Activated CD8-positive, alpha-beta memory T cell treated with anti-CD3 and anti-CD28 coated beads for 48 hours (primary cell): ENCODE results near the gene RNF223.

Source experiments
- DNase-seq, 3 experiments: peaks; one replicate each; pipeline ENCODE4 v3.0.0-alpha.2; 2020; ENCODE audit warnings: low read depth in 2 of 3, low spot score in 2 of 3

The RNF223 gene

DNA sequence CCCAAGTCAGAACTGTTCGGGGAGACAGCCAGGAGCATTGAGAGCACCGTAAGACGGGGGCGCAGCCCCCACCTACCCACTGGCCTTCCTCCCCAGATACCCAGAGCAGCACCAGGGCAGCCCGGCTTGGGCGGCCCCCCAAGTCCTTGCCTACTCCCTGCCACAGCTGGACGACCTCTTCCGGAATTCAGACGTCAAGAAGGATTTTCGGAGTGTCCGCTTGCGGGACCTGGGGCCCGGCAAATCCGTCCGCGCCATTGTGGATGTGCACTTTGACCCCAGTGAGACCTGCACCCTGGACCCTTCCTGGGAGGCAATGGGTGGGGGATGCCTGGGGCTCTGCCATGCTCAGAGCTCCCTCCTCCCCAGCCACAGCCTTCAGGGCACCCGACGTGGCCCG is 26.7 kb downstream of the RNF223 start:
- no peak for DNase-seq

GRCh38 chr1:1046767-1047166 is 27.3 kb downstream of the RNF223 start:
- DNase-seq, result no peak

DNA sequence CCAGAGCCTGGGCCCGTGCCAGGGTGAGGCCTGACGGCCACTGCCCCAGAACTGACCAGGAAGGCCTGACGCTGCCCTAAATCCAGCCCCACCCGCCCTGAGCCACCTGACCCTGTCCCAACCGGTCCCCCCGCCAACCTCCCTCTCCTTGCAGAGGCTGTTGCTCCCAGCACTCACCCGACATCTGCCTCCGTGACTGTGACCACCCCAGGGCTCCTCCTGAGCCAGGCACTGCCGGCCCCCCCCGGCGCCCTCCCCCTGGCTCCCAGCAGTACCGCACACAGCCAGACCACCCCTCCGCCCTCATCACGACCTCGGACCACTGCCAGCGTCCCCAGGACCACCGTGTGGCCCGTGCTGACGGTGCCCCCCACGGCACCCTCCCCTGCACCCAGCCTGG is 27.9 kb downstream of the RNF223 start:
- no peak for DNase-seq

- DNase-seq, result no peak
Observed at GRCh38 chr1:1045129-1045528, 29.0 kb downstream of the RNF223 start.

GRCh38 chr1:1044455-1045078 is 29.5 kb downstream of the RNF223 start:
- no peak for DNase-seq

- no peak for DNase-seq
Observed at GRCh38 chr1:1043921-1044320, 30.2 kb downstream of the RNF223 start.

DNA sequence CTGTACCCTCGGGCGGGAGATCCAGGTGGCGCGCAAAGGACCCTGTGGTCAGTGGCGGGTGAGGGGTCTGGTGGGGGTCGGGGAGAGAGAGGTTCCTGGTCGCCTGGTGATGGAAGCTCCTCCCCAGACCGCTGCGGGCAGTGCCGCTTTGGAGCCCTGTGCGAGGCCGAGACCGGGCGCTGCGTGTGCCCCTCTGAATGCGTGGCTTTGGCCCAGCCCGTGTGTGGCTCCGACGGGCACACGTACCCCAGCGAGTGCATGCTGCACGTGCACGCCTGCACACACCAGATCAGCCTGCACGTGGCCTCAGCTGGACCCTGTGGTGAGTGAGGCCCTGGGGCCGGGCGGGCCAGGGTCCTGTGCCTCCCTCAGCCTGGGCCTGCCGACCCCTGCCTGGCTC is 30.7 kb downstream of the RNF223 start:
- no peak for DNase-seq

DNA sequence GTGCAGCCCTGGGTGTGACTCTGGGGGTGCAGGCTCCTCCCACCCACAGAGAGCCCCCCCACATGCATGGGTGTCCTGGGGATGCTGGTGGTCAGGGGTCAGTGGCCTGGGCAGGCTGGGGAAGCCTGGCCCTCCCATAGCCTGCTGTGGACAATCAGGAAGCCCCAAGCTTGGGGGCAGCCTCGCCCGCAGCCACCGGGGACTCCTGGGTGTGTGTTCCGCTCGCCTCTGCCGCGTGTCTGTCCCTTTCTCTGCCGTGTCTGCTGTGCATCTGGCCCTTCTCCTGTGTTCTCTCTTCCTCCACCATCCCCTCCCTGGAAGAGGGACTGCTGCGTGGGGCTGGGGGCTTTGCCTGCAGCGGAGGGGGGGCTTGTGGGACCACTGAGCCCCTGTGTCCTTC is 31.3 kb downstream of the RNF223 start:
- no peak for DNase-seq

DNA sequence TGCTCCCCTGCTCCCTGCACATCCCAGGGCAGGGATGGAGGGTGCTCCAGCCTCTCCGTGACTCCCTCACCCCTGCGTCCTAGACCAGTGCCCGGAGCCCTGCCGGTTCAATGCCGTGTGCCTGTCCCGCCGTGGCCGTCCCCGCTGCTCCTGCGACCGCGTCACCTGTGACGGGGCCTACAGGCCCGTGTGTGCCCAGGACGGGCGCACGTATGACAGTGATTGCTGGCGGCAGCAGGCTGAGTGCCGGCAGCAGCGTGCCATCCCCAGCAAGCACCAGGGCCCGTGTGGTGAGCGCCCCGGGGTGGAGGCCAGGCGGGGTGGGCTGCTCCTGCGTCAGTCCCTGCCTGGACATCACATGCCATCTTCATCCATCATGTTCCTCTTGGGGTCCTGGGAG is 32.2 kb downstream of the RNF223 start:
- DNase-seq, result no peak

DNA sequence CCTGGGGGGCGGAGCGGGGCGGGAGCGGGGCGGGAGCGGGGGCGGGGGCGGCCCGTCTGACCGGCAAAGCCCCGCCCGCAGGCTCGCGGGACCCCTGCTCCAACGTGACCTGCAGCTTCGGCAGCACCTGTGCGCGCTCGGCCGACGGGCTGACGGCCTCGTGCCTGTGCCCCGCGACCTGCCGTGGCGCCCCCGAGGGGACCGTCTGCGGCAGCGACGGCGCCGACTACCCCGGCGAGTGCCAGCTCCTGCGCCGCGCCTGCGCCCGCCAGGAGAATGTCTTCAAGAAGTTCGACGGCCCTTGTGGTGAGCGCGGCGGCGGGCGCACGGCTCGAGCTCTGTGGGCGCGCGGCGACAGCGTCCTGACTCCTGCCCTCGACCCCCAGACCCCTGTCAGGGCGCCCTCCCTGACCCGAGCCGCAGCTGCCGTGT is 33.0 kb downstream of the RNF223 start:
- no peak for DNase-seq

DNA sequence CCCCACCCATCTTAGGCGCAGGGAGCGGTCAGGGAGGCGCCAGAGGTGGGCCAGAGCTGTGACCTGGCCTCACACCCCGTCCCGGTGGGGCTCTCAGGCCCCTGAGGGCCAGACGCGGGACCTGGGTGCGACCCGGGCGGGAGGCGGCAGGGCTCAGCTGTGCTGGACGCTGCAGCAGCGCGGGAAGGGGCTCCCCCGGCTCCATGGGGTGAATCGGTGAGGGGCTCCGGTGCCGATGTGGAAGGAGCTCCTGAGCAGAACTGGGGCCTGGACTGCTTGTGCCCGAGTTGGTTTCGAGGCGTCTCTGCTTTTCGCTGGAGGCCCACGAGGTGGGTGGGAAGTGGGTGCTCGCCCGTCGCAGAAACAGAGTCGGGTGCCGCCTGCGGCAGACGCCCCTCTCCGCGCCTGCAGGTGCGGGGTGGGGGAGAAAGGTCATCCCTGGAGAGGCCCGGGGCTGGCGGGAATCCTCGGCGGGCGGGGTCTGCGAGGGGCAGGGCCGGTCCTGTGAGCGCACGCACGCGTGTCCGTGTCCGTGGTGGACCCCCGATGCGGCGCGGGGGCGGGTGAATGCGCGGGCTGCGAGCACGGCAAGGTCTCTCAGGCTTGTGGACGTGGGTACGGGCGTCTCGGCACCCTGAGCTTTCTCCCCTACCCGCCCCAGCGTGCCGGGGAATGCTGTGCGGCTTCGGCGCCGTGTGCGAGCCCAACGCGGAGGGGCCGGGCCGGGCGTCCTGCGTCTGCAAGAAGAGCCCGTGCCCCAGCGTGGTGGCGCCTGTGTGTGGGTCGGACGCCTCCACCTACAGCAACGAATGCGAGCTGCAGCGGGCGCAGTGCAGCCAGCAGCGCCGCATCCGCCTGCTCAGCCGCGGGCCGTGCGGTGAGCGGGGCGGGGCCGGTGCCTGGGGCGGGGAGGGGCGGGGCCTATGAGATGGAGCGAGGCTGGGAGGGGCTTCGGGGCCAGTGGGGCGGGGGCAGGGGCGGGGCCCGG is 33.8 kb downstream of the RNF223 start:
- peak in 2 of 3 experiments; percentile 41 to 66 for DNase-seq

- no peak for DNase-seq
Observed at GRCh38 chr1:1039145-1039910, 34.8 kb downstream of the RNF223 start.

GRCh38 chr1:1038694-1039093 is 35.4 kb downstream of the RNF223 start:
- DNase-seq, result no peak

- DNase-seq, result no peak
Observed at GRCh38 chr1:1037366-1038327, 36.5 kb downstream of the RNF223 start.

GRCh38 chr1:1035291-1035943 is 38.7 kb downstream of the RNF223 start:
- DNase-seq, result no peak

- DNase-seq, result no peak
Observed at GRCh38 chr1:1034439-1034781, 39.7 kb downstream of the RNF223 start.

- DNase-seq, result no peak
Observed at GRCh38 chr1:1033731-1034438, 40.2 kb downstream of the RNF223 start.

DNA sequence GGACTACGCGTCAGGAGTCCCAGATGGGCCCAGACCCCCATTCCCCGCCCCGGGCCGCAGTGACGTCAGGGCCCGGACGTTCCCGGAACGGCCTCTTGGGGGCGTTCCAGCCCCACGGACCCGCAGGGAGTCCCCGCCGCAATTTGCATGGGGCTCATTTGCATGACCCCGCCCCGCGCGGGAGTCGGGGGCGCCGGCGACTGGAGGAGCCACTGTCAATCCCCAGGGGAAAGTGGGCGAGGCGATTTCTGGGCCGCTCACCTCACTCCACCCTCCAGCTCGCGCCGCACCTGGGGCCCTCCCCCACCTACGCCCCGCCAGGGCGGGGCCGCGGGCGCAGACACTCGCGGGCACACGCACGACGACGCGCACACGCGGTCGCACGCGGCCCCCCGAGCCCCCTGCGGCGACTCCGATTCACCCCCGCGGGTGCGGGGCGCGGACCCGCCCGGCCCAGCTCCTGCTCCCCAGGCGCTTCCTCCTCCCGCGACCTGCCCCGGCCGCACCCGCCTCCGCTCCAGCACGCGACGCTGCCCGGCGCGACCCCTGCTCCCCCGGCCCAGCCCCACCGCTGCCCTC is 41.0 kb downstream of the RNF223 start:
- peak; percentile 76 to 86 (median 81) for DNase-seq

DNA sequence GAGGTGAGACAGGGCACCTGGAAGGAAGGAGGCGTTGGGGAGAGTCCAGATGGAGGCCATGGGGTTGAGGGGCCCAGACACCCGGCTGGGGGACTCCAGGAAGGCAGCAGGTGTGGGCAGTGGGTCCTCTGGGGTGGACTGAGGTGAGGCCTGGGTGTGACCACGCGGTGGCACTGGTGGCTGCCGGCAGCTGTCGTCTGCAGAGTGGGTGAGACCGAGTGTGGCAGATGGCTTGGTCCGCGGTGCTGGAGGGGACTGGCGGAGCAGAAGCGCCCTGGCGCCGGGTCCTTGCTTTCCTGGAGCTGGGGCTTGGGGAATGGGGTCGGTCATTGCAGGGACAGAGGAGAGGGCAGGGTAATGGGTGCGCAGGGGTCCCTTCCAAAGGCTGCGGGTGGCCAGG is 41.7 kb downstream of the RNF223 start:
- DNase-seq, result no peak
